HG03457 (cell line): ENCODE measurements around the gene SCNN1B.
"Not testable (repeated sequence)": the region's sequence is repeated elsewhere in the genome, so short reads cannot be mapped to it uniquely, and the experiment has no call there.

Source experiments
- ATAC-seq: cut with Tn5 transposase; IDR thresholded peaks from one replicate; pipeline ENCODE4 v1.9.1; 2021; ENCODE audit warnings: moderate number of reproducible peaks; ENCODE audit not compliant: unreplicated experiment

The SCNN1B gene

GRCh38 chr16:23348579-23349469, 46.7 kb downstream of the SCNN1B start:
- no peak for ATAC-seq

GRCh38 chr16:23351360-23351759, 49.3 kb downstream of the SCNN1B start:
- no peak for ATAC-seq

GRCh38 chr16:23353440-23353839, 51.3 kb downstream of the SCNN1B start:
- ATAC-seq: no peak

DNA sequence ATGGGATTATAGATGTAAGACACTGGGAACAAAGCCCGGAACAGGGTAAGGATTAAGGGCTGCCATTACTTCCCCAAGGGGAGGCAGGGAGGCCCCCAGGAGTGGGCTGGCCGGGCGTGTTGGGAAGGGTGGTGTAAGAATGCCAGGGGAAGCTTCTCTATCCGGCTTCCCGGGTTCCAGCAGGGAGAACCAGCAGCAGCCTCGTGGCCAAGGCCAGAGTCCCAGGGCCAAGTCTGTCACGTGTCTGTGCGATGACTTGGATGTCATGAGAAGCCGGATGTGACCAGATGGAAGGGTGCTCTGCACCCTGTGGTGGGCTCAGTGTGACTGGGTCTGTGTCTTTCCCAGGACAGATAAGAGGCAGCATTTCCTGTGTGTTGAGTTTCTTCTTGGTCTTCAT, 52.1 kb downstream of the SCNN1B start:
- ATAC-seq: no peak

DNA sequence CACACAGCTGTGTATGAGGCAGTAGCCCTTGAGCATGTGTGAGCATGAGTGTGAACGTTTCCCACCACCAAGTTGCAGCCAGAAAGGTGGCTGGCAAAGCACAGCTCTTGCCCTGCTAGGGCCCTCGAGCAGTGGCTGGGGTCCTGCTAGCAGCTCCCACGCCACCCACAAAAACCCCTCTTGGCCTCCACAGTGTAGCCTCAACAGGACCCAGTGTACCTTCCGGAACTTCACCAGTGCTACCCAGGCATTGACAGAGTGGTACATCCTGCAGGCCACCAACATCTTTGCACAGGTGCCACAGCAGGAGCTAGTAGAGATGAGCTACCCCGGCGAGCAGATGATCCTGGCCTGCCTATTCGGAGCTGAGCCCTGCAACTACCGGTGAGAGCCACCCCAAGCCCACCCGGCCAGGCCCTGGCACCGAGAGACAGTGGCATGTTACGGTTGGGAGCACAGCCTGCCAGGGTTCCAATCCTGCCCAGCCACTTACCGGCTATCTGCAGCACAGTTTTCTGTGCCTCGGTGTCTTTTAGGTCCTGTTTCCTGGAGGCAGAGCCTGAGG, 53.1 kb downstream of the SCNN1B start:
- no peak for ATAC-seq

GRCh38 chr16:23356941-23357340, 54.8 kb downstream of the SCNN1B start:
- no peak for ATAC-seq

GRCh38 chr16:23357761-23358290, 55.7 kb downstream of the SCNN1B start:
- ATAC-seq: no peak

GRCh38 chr16:23359092-23359760, 57.1 kb downstream of the SCNN1B start:
- no peak for ATAC-seq

GRCh38 chr16:23362460-23363317, 60.6 kb downstream of the SCNN1B start:
- ATAC-seq: no peak

DNA sequence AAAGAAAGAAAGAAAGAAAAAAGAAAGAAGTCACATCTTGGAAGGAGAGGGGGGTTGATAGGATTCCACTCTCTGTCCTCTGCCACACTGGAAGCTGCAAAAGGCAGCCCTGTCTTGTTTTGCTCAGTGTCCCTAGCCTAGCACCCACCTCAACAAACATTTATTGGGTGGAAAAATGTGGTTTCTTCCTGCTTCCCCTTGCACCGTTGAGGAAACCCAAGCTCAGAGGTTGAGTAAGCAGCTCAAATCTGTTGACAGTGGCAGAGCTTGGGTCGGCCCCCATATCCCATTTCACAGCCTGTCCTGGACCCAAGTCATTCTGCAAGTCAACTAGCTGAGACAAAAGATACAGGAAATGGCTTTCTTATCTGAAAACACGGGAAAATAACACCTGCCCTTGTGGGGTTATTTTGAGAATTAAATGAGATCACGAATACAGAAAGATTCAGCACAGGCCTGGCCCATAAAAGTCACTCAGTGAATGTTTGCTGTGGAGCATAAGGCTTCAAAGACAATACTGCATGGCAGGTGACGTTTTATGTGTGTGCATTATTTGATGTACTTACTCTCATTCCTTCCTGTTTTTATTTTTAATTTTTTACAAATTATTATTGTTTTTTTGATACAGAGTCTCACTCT, 63.6 kb downstream of the SCNN1B start:
- ATAC-seq: no peak

DNA sequence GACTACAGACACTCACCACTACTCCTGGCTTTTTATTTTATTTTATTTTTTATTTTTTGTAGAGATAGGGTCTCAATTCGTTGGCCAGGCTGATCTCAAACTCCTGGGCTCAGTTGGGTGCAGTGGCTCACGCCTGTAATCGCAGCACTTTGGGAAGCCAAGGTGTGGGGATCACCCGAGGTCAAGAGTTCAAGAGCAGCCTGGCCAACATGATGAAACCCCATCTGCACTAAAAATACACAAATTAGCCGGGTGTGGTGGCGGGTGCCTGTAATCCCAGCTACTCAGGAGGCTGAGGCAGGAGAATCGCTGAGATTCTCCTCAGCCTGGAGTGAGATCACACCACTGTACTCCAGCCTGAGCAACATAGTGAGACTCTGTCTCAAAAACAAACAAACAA, 64.2 kb downstream of the SCNN1B start:
- not testable (repeated sequence) for ATAC-seq

DNA sequence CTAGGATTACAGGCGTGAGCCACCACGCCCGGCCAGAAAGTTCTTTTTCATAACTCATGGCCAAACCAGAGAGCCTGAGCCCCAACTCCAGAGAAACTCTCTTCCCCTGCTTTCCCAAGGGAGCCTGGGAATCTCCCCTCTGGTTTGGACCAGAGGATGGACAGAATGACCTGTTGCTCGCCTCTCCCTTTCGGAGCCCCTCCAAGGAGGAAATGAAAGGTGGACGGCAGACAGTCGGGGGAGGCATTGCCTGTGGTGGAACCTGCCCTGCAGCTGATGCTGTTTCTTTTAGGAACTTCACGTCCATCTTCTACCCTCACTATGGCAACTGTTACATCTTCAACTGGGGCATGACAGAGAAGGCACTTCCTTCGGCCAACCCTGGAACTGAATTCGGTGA, 65.5 kb downstream of the SCNN1B start:
- no peak for ATAC-seq

DNA sequence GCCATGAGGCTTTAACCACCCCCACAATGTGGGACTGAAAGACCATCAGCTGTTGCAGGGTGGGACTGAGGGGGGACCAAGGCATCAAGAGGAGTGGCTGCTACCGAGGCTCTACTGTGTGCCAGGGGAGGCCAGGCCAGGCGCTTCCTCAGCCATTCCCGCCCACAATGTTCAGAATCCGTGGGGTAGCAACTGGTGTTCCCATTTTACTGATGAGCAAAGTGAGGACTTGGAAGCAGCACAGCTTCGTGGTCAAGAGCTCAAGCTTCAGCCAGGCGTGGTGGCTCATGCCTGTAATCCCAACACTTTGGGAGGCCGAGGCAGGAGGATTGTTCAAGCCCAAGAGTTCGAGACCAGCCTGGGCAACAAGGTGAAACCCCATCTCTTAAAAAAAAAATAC, 65.9 kb downstream of the SCNN1B start:
- no peak for ATAC-seq

DNA sequence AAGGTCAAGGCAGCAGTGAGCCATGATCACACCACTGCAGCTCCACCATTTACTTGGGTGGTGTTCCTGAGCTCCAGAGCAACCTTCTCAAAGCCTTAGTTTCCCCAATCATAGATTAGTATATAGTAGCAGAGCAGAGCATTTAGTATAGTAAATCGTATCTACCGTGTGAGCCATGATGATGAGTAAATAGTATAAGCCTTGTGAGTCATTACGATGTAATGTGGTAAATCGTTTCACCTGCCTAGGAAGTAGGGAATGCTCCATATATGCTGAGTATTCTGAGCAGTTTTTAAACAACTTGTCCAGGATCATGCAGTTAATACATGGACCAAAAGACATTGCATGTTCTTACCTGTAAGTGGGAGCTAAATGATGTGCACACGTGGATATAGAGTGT, 66.4 kb downstream of the SCNN1B start:
- no peak for ATAC-seq

DNA sequence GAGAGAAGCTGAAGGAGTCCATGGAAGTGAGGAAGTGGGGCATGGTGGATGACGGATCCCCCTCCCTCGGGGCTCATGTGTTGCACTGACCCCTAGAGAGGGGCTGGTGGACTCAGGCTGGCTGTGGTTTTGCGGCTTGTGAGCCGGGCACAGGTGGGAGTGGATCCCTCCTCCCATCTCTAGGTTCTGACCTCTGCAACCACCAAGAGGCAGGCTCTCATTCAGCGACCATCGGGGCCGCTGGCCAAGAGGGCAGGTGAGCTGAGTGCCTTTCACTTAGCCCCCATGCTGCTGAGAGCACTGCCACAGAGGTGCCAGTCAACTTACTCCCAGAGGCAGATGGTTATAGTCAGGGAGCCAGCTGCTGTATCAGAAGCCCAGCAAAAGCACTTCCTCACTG, 67.3 kb downstream of the SCNN1B start:
- no peak for ATAC-seq

- ATAC-seq: no peak
These were observed 69.3 kb downstream of the SCNN1B start for GRCh38 chr16:23371368-23371767.

- no peak for ATAC-seq
These were observed 71.5 kb downstream of the SCNN1B start for GRCh38 chr16:23373436-23374219.

DNA sequence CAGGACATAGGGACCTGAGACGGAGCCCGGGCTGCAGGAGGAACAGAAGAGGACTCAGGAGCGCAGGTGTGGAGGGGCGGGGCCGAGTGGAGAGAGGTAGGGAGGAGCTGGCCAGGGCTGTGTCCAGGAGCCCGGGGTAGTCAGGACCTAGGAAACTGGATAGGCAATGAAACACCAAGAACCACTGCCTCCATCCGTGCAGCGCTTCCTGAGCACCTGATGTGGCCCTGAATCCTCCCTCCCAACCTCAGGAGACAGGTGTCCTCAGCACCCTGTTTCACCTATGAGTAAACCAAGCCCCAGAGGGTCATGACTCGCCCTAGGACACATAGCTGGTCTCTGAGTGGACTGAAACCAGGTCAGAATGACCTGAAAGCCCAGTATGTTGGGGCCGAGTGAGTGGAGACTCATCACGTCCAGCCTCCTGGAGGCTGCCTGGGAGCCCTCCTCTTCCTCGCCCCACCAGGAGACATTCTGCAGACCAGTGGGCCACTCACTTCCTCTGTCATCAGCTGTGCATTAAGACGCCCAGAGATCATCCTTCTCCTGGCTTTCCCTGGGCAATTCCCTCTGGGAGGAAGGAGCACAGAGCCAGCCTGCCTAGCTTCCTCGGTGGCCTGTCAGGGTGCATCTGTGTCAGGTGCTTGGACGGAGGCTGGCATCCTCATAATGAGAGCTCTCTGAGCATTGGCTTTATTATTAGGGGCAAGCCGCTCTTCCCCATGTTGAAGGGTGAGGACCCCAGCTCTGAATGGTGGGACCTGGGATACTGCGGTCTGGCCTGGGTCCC, 72.8 kb downstream of the SCNN1B start:
- ATAC-seq: no peak

DNA sequence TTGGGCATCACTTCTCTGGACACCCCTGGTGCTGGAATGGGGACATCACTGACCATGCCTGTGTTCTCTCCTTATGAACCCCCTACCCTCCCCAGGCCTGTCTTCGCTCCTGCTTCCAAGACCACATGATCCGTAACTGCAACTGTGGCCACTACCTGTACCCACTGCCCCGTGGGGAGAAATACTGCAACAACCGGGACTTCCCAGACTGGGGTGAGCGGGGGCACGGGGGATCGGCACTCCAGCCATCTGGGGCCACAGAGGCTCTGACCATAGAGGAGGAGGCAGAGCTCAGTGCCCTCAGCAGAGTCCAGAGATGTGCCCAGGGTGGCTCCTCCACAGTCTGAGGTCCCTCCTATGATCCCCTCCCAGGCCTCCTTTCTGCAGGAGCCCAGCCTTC, 73.5 kb downstream of the SCNN1B start:
- no peak for ATAC-seq
